HG03460 (cell line): Measurements from ENCODE around the gene MCCC1.
A peak's percentile ranks its signal among the peaks of the same experiment; 100 is the strongest.
"Not testable (repeated sequence)": the region's sequence is repeated elsewhere in the genome, so short reads cannot be mapped to it uniquely, and the experiment has no call there.

Experiments
- ATAC-seq: cut with Tn5 transposase; IDR thresholded peaks from one replicate; pipeline ENCODE4 v1.9.1; 2021; ENCODE audit not compliant: unreplicated experiment

The MCCC1 gene

DNA sequence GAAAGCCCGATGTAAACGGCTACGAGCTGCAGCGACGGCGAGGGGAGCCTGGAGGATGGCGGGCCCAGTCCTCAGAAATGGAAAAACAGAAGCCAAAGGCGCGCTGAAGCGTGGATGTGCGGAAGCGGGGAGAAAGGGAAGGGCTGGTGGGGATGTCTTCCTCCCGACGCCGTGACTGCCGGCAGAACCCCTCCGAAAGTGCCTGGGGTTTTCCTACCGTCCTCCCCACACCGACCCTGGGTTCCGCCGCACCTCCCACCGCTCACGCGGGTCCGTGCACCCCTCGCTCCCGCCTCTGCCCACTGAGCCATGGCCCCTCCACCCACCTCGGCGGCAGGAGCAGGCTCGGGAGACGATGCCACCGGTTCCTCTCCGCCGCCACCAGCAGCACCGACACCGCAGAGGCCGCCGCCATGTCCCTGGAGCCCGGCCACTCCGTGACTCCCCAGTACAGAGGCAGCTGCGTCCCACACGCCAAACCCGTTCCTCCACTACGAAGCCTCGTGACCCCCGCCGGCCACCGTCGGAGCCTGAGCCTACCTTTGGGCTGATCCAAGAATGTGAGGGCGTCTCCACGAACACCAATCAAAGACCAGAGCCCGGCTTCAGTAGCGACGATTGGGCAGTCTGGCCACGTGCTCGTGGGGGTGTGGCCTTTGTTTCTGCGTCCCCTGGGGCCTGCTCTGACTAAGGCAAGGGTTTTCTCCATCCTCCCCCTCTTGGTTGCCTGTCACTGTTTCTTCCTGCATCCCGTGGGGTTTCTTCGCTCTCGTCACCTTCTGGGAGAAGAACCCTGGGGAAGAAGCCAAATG lies at the start of gene MCCC1:
MCCC1 (minus strand) TSS at position 471 of the 812 bp plus-strand sequence; CDS start at position 415, 56 bp downstream.
- peak; percentile 99 for ATAC-seq

DNA sequence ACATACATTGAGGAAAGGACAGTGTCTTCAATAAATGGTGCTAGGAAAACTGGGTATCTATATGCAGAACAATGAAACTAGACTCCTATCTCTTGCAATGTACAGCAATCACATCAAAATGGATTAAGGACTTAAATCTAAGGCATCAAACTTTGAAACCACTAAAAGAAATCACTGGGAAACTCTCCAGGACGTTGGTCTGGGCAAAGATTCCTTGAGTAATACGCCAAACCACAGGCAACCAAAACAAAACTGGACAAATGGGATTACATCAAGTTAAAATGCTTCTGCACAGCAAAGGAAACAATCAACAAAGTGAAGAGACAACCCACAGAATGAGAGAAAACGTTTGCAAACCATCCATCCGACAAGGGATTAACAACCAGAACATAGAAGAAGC lies 48.8 kb upstream of the MCCC1 start:
- ATAC-seq: no peak

GRCh38 chr3:183144363-183144762 lies 45.1 kb upstream of the MCCC1 start:
- no peak for ATAC-seq

DNA sequence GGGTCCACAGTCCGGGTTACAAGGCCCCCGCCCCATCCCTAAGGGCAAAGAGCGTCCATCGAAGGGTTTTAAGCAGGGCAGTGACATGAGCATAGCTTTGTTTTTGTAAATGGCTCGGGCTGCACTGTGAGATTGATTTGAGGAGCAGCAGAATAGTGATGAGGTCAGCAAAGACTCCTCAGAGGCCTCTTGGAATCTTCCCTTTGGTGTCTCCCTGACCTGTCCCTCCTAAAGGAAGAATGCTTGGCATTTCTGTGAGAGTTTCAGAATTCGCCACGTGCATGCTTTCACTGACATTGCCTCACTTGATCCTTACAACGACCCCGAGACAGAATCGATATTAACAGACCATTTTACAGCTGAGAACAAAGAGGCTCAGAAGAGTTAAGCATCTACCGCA lies 42.9 kb upstream of the MCCC1 start:
- ATAC-seq: no peak

GRCh38 chr3:183134844-183135243 lies 35.5 kb upstream of the MCCC1 start:
- ATAC-seq: no peak

GRCh38 chr3:183132409-183132808 lies 33.1 kb upstream of the MCCC1 start:
- no peak for ATAC-seq

DNA sequence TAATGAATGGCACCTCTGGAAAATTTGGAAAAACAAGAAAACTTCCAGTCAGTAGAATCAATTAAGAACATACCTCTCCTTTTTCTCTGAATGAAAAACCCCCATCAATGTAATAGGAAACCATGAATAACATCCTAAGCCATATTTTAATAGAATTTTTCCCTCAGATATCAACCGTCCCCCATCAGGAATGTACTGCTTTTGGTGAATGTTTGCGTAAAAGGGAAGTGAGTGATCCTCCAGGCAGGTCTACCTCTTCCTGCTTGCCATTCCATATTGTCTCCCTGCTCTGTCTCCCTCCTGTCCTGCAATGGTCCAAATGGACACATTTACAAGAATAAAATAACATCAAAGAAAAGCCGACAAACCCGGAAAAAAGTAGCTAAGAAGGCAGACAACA lies 32.4 kb upstream of the MCCC1 start:
- no peak for ATAC-seq

DNA sequence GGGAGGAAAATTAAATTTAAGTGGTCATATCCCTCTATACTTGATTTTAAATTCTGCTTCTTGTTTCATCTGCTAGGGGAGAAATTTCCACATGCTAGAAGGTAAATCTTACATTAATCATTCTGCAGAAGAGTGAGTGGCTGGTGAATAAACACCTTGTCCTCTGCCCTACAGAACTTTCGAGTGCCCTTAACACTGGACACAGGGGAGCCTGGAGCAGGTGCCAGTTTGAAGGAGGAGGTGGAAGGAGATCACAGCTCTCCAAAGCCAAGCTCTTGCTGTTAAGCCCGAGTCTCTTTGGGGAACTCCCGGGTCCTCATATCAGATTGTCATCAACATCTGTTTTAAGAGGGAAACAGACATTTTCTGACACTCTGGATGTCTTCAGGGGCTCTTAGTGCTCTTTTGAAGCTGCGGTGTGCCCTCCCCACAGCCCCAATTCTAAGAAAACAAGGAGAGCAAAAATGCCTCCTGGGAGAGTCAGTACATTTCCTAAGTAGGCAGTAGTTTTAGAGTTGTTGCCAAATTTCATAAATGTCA lies 32.0 kb upstream of the MCCC1 start:
- ATAC-seq: no peak

- no peak for ATAC-seq
Observed at GRCh38 chr3:183129243-183129642, 29.9 kb upstream of the MCCC1 start.

GRCh38 chr3:183128709-183129108 lies 29.4 kb upstream of the MCCC1 start:
- ATAC-seq: no peak

GRCh38 chr3:183123891-183124290 lies 24.6 kb upstream of the MCCC1 start:
- ATAC-seq: no peak

GRCh38 chr3:183122257-183122932 lies 23.1 kb upstream of the MCCC1 start:
- no peak for ATAC-seq

DNA sequence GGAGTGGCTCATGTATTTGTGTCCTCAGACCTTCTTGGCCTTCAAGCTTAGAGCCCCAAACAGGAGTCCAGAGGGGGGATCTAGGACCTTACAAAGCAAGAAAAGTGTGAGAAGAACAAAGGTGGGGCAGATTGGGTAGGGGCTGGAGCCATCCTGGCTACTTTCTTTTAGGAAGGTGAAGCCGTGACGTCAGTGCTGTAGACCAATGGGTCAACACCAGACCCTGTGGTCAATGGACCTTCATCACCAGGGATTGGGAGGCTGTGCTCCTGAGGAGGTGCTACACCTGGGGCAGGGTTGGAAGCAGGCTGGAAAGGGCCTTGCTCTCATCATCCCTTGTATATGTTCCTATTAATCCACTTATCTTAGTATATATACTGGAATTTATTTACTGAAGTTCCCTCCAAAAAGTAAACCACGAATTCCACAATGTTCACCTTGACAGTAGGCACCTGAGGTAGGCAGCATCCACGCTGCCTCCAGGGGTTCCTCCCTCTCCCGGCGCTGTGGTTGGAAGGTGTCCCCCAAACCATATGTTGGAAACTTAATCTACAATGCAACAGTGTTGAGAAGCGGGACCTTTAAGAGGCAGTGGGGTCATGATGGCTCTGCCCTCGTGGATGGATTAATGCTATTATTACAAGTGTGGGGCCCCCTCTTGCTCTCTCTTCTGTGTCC lies 21.4 kb upstream of the MCCC1 start:
- ATAC-seq: no peak

GRCh38 chr3:183117056-183117455 lies 17.8 kb upstream of the MCCC1 start:
- ATAC-seq: no peak

GRCh38 chr3:183116025-183116614 lies 16.8 kb upstream of the MCCC1 start:
- peak; percentile 83 for ATAC-seq

GRCh38 chr3:183114384-183115178 lies 15.3 kb upstream of the MCCC1 start:
- ATAC-seq: no peak

DNA sequence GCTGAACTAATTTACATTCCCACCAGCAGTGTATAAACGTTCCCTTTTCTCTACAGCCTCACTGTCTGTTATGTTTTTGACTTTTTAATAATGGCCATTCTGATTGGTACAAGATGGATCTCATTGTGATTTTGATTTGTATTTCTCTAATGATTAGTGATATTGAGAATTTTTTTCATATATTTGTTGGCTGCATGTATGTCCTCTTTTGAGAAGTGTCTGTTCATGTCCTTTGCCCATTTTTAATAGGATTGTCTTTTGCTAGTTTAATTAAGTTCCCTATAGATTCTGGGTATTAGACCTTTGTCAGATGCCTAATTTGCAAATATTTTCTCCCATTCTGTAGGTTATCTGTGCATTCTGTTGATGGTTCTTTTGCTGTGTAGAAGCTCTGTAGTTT lies 10.6 kb upstream of the MCCC1 start:
- ATAC-seq: not testable (repeated sequence)

GRCh38 chr3:183108470-183108869 lies 9.2 kb upstream of the MCCC1 start:
- no peak for ATAC-seq

DNA sequence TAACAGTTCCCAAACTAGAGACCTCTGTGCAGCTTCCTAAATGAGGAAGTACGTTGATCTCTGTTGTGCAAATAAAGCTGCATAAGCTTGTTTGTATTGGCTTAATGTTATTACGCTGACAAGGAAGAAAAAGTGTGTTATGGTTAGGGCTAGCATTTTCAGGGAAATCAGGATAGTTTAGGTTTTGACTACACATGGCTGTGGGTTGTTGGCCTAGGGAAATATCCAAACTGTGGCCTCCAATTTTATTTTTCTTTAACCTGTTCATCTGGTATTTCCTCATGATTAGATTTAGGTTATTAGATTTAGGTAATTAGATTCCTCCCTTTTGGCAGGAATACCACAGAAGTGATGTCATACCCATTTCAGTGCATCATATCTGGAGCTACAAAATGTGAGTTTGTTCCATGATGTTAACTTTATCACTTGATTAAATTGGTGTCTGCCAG lies 8.7 kb upstream of the MCCC1 start:
- ATAC-seq: no peak

DNA sequence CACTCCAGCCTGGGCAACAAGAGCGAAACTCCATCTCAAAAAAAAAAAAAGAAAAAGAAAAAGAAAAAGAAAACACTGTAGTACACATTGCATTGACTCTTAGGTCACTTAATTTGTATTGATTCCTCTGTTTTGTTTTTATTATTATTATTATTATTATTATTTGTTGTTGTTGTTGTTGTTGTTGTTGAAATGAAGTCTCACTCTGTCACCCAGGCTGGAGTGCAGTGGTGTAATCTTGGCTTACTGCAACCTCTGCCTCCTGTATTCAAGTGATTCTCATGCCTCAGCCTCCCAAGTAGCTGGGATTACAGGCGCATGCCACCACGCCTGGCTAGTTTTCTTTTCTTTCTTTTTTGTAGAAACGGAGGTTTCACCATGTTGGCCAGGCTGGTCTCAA lies 8.1 kb upstream of the MCCC1 start:
- ATAC-seq: not testable (repeated sequence)
